IMR-90 (cell line): ENCODE results near the gene SEMA6A. TPM values are rescaled to one million over a fixed set of nuclear protein-coding genes. Genes with fewer than 3 reads are reported as not detected.

Experiments
- ATAC-seq: fragments of 200-7000 bp; cut with Tn5 transposase; 2 replicates; pipeline ENCODE4 v1.9.1; 2020; ENCODE audit warnings: low read depth, mild to moderate bottlenecking, moderate library complexity
- BruUV-seq: library from RNA; stranded (reverse); fragments of 400-500 nt; replicated peaks from 2 replicates; lab custom pipeline; 2021; lab: Mats Ljungman, UMichigan
- CTCF ChIA-PET: fragments of 300-600 bp; formaldehyde crosslinking; extraction: SDS; loops from one replicate; lab custom pipeline; 2021; ENCODE audit warnings: antibody characterized with exemption; lab: Yijun Ruan, JAX
- POLR2A ChIA-PET: fragments of 300-600 bp; sonication (Branson Sonifier 250); formaldehyde crosslinking; loops from one replicate; lab custom pipeline; 2022; ENCODE audit warnings: antibody characterized with exemption; ENCODE audit not compliant: unreplicated experiment; lab: Charles Lee
- DNase-seq: peaks from one replicate; pipeline ENCODE4 v3.0.0; 2013
- H2AFZ ChIP-seq: replicated peaks from 2 replicates; pipeline ENCODE3; 2013; ENCODE audit warnings: low read length, mild to moderate bottlenecking; ENCODE audit not compliant: poor library complexity
- H2AK5ac ChIP-seq: 2 replicates; pipeline ENCODE4 v1.6.1; 2013; ENCODE audit warnings: low read depth, low read length, inconsistent platforms
- H2AK9ac ChIP-seq: replicated peaks from 2 replicates; pipeline ENCODE3; 2013; ENCODE audit warnings: mild to moderate bottlenecking, low read depth, low read length, moderate library complexity; ENCODE audit not compliant: poor library complexity
- H2BK120ac ChIP-seq: 2 replicates; pipeline ENCODE4 v1.6.1; 2013; ENCODE audit warnings: low read depth, low read length, inconsistent platforms
- H2BK15ac ChIP-seq: 3 replicates; pipeline ENCODE4 v1.6.1; 2013; ENCODE audit warnings: low read depth, low read length, inconsistent platforms
- H2BK20ac ChIP-seq: 2 replicates; pipeline ENCODE4 v1.6.1; 2013; ENCODE audit warnings: low read depth, mild to moderate bottlenecking, inconsistent platforms, low read length, moderate library complexity
- H2BK5ac ChIP-seq: 2 replicates; pipeline ENCODE4 v1.6.1; 2013; ENCODE audit warnings: mild to moderate bottlenecking, low read depth, low read length, inconsistent platforms; ENCODE audit not compliant: poor library complexity, severe bottlenecking
- H3K14ac ChIP-seq: replicated peaks from 2 replicates; pipeline ENCODE4 v1.6.1; 2013; ENCODE audit warnings: low read depth, low read length, inconsistent platforms
- H3K18ac ChIP-seq: 2 replicates; pipeline ENCODE4 v1.6.1; 2013; ENCODE audit warnings: low read depth, low read length, control low read depth
- H3K23ac ChIP-seq: 2 replicates; pipeline ENCODE4 v1.6.1; 2013; ENCODE audit warnings: low read depth, low read length, inconsistent platforms
- H3K27ac ChIP-seq: 2 replicates; pipeline ENCODE4 v1.5.1; 2013; ENCODE audit warnings: mild to moderate bottlenecking, control low read depth, low read length; ENCODE audit not compliant: insufficient read depth
- H3K27me3 ChIP-seq: 2 replicates; pipeline ENCODE4 v1.6.1; 2013; ENCODE audit warnings: low read length; ENCODE audit not compliant: control insufficient read depth, insufficient read depth
- H3K36me3 ChIP-seq: 2 replicates; pipeline ENCODE4 v1.6.1; 2013; ENCODE audit warnings: low read length, mixed read lengths; ENCODE audit not compliant: control insufficient read depth, insufficient read depth
- H3K4ac ChIP-seq: 2 replicates; pipeline ENCODE4 v1.6.1; 2013; ENCODE audit warnings: low read depth, low read length, inconsistent platforms
- H3K4me1 ChIP-seq: 2 replicates; pipeline ENCODE4 v1.6.1; 2013; ENCODE audit warnings: low read length, mixed read lengths; ENCODE audit not compliant: control insufficient read depth, insufficient read depth
- H3K4me2 ChIP-seq: 2 replicates; pipeline ENCODE4 v1.6.1; 2013; ENCODE audit warnings: low read depth, mild to moderate bottlenecking, control low read depth, low read length, moderate library complexity
- H3K4me3 ChIP-seq: 2 replicates; pipeline ENCODE4 v1.5.1; 2013; ENCODE audit warnings: low read depth, mild to moderate bottlenecking, control low read depth, low read length, moderate library complexity; ENCODE audit not compliant: insufficient read depth
- H3K56ac ChIP-seq: 2 replicates; pipeline ENCODE4 v1.6.1; 2013; ENCODE audit warnings: low read length, inconsistent platforms; ENCODE audit not compliant: insufficient read depth; ENCODE audit errors: extremely low read depth
- H3K79me1 ChIP-seq, 2 experiments: 2 replicates each; pipeline ENCODE4 v1.6.1; 2013; ENCODE audit warnings: low read length in 2 of 2, inconsistent platforms in 1 of 2, low read depth in 1 of 2
- H3K9ac ChIP-seq: 2 replicates; pipeline ENCODE4 v1.6.1; 2013; ENCODE audit warnings: low read depth, low read length, control low read depth
- H3K9me1 ChIP-seq: 2 replicates; pipeline ENCODE4 v1.6.1; 2013; ENCODE audit warnings: low read length, inconsistent platforms; ENCODE audit not compliant: insufficient read depth
- H3K9me3 ChIP-seq: 2 replicates; pipeline ENCODE4 v1.6.1; 2013; ENCODE audit warnings: low read length; ENCODE audit not compliant: control insufficient read depth, insufficient read depth
- H4K20me1 ChIP-seq: 2 replicates; pipeline ENCODE4 v1.6.1; 2013; ENCODE audit warnings: low read length, inconsistent platforms; ENCODE audit not compliant: insufficient read depth
- H4K5ac ChIP-seq: 2 replicates; pipeline ENCODE4 v1.6.1; 2013; ENCODE audit warnings: mild to moderate bottlenecking, low read depth, low read length, control low read depth
- H4K8ac ChIP-seq, 2 experiments: 2 replicates each; pipeline ENCODE4 v1.6.1; 2013; ENCODE audit warnings: low read depth in 2 of 2, low read length in 2 of 2, control low read depth in 1 of 2, inconsistent platforms in 1 of 2
- H4K91ac ChIP-seq: 2 replicates; pipeline ENCODE4 v1.6.1; 2013; ENCODE audit warnings: low read depth, low read length, inconsistent platforms; ENCODE audit not compliant: insufficient read depth
- BHLHE40 ChIP-seq: fragments of 150-350 bp; IDR thresholded peaks from 2 replicates; pipeline ENCODE4 v1.6.1; 2016; ENCODE audit warnings: mild to moderate bottlenecking, low read depth, low read length
- CEBPB ChIP-seq: IDR thresholded peaks from 2 replicates; pipeline ENCODE4 v1.6.1; 2012; ENCODE audit warnings: low read depth, low read length, improper control_type of control experiment
- CHD1 ChIP-seq: IDR thresholded peaks from 2 replicates; pipeline ENCODE4 v1.6.1; 2012; ENCODE audit warnings: low read depth, low read length, improper control_type of control experiment
- FOS ChIP-seq: fragments of 150-350 bp; IDR thresholded peaks from 2 replicates; pipeline ENCODE4 v1.6.1; 2016; ENCODE audit warnings: low read depth, low read length
- MAFK ChIP-seq: IDR thresholded peaks from 2 replicates; pipeline ENCODE4 v1.6.1; 2012; ENCODE audit warnings: low read depth, low read length, improper control_type of control experiment
- MAZ ChIP-seq: IDR thresholded peaks from 2 replicates; pipeline ENCODE4 v1.6.1; 2012; ENCODE audit warnings: low read depth, mild to moderate bottlenecking, low read length, improper control_type of control experiment, moderate library complexity, borderline replicate concordance
- MXI1 ChIP-seq: IDR thresholded peaks from 2 replicates; pipeline ENCODE4 v1.6.1; 2012; ENCODE audit warnings: low read depth, mild to moderate bottlenecking, low read length, moderate library complexity, borderline replicate concordance
- NFE2L2 ChIP-seq: fragments of 150-350 bp; IDR thresholded peaks from 2 replicates; pipeline ENCODE4 v1.6.1; 2016; ENCODE audit warnings: low read depth, mild to moderate bottlenecking, low read length
- RAD21 ChIP-seq: IDR thresholded peaks from 2 replicates; pipeline ENCODE4 v1.6.1; 2012; ENCODE audit warnings: low read length, improper control_type of control experiment
- RCOR1 ChIP-seq: IDR thresholded peaks from 2 replicates; pipeline ENCODE4 v1.6.1; 2012; ENCODE audit warnings: mild to moderate bottlenecking, low read length, improper control_type of control experiment; ENCODE audit not compliant: insufficient replicate concordance
- RFX5 ChIP-seq: IDR thresholded peaks from 2 replicates; pipeline ENCODE4 v1.8.0; 2012; ENCODE audit warnings: low read depth, mild to moderate bottlenecking, low read length, moderate library complexity
- SMC3 ChIP-seq: fragments of 150-350 bp; IDR thresholded peaks from 2 replicates; pipeline ENCODE4 v1.6.1; 2016; ENCODE audit warnings: low read depth, mild to moderate bottlenecking, antibody characterized with exemption, low read length, moderate library complexity
- WGBS, 2 experiments: methylation state at CpG; one replicate each; pipeline versions ENCODE4 v1.1.5 to v1.1.7; 2013; ENCODE audit warnings: missing lambda C conversion rate in 2 of 2; ENCODE audit not compliant: insufficient read length in 1 of 2; ENCODE audit errors: extremely low coverage in 2 of 2; 5-methylcytosine and 5-hydroxymethylcytosine counted together
- dilution Hi-C: fragments of 300-500 bp; cut with HindIII; formaldehyde crosslinking; loops from one replicate; pipeline ENCODE4 v1.14.3; 2018; ENCODE audit warnings: low sequenced_read_pairs; ENCODE audit not compliant: unreplicated experiment
- in situ Hi-C: fragments of 300-500 bp; cut with MboI; formaldehyde crosslinking; loops from 3 replicates; pipeline ENCODE4 v1.14.3; 2019; ENCODE audit warnings: low sequenced_read_pairs, inconsistent platforms, mixed read lengths
- intact Hi-C: fragments of 100-400 bp; cut with micrococcal nuclease; formaldehyde crosslinking; loops from 2 replicates; pipeline ENCODE4 v1.10.0; 2022
- polyA plus RNA-seq, 3 experiments: library from polyadenylated mRNA; depleted of rRNA; stranded (reverse); fragments of >200 nt; gene quantifications; 2 replicates each; pipeline ENCODE4 v1.2.3, GENCODE V29; 2012; ENCODE audit warnings: low replicate concordance in 1 of 3
- total RNA-seq: library from RNA; depleted of rRNA; stranded (reverse); fragments of >200 nt; gene quantifications from 2 replicates; pipeline ENCODE4 v1.2.3, GENCODE V29; 2012
- TF ChIP-seq, protein P1 (sequence below): fragments of 150-350 bp; IDR thresholded peaks from 2 replicates; pipeline ENCODE4 v1.6.1; 2016; ENCODE audit warnings: low read depth, mild to moderate bottlenecking, low read length, moderate library complexity, borderline replicate concordance
- TF ChIP-seq, protein P2 (sequence below): conservative IDR thresholded peaks from 2 replicates; pipeline ENCODE4 v1.5.1; 2012; ENCODE audit warnings: mild to moderate bottlenecking, low read depth, low read length, improper control_type of control experiment
- TF ChIP-seq, protein P3 (sequence below): fragments of 150-350 bp; IDR thresholded peaks from 2 replicates; pipeline ENCODE4 v1.6.1; 2017; ENCODE audit warnings: mild to moderate bottlenecking, antibody characterized with exemption, low read length, low read depth

Gene SEMA6A
- total and polyA plus RNA-seq, 2 of the 4 experiments (the other 2 are of a cell fraction), result 0.27 to 0.36 TPM

DNA sequence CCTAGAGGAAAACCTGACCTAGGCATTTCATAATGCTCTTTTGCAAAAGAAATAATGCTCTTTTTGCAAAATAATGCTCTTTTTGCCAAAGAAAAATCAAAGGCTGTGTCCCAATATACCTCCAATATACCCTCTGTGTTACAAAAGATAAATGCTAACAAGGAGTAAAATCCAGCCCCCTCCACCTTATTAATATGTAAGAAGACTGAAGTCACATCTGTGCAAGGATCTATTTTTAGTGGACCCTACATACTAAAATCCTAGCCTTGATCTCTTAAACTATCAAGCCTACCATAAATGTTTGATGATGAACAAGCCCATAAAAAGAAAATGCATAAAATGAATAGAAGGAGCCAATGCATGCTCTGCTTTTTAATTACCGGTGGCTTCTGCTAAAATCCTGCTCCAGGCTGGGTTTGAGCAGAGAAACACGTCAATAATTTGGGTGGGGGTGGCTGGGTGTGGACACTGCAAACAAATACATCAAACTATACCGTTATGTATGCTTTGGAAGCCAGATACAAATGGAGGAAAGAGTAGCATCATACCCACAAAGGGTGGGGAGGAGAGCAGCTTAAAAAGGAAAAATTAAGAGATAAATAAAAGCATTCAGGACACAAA is 131.6 kb downstream of the SEMA6A start:
- Histone ChIP-seq H3K9ac (no peak overlapping the region), H3K23ac (no peak overlapping the region), H2AFZ (no peak overlapping the region), H3K36me3 (no peaks in the 10 kb centered on the region), H2BK15ac (no peak overlapping the region), H2BK20ac (no peak overlapping the region), H3K14ac (no peak overlapping the region), H4K5ac (no peak overlapping the region), H3K9me3 (no peaks in the 10 kb centered on the region), H3K18ac (no peak overlapping the region), H3K4ac (no peak overlapping the region), H4K8ac (no peak overlapping the region), H3K4me2 (no peak overlapping the region), H2BK5ac (no peak overlapping the region), H3K4me3 (no peak overlapping the region), H3K79me1 (no peaks in the 10 kb centered on the region), H3K56ac (no peak overlapping the region), H3K27me3 (no peaks in the 10 kb centered on the region; the same call in none of the 2 replicates), H3K27ac (no peak overlapping the region), H2AK5ac (no peak overlapping the region), H4K91ac (no peak overlapping the region), H2BK120ac (no peak overlapping the region), H2AK9ac (no peak overlapping the region), H4K20me1 (no peaks in the 10 kb centered on the region), H3K4me1 (no peaks in the 10 kb centered on the region), H3K9me1 (no peaks in the 10 kb centered on the region)
- BruUV-seq, result no TSS peak
- TF ChIP-seq FOS (no peak), BHLHE40 (no peak), NFE2L2 (no peak), MAFK (no peak), SMC3 (no peak), RFX5 (no peak), RAD21 (no peak), RCOR1 (no peak), CHD1 (no peak), CEBPB (no peak), MAZ (no peak), MXI1 (no peak)
- TF ChIP-seq, protein P1, sequence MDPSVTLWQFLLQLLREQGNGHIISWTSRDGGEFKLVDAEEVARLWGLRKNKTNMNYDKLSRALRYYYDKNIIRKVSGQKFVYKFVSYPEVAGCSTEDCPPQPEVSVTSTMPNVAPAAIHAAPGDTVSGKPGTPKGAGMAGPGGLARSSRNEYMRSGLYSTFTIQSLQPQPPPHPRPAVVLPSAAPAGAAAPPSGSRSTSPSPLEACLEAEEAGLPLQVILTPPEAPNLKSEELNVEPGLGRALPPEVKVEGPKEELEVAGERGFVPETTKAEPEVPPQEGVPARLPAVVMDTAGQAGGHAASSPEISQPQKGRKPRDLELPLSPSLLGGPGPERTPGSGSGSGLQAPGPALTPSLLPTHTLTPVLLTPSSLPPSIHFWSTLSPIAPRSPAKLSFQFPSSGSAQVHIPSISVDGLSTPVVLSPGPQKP, result no peak
- TF ChIP-seq, protein P2, sequence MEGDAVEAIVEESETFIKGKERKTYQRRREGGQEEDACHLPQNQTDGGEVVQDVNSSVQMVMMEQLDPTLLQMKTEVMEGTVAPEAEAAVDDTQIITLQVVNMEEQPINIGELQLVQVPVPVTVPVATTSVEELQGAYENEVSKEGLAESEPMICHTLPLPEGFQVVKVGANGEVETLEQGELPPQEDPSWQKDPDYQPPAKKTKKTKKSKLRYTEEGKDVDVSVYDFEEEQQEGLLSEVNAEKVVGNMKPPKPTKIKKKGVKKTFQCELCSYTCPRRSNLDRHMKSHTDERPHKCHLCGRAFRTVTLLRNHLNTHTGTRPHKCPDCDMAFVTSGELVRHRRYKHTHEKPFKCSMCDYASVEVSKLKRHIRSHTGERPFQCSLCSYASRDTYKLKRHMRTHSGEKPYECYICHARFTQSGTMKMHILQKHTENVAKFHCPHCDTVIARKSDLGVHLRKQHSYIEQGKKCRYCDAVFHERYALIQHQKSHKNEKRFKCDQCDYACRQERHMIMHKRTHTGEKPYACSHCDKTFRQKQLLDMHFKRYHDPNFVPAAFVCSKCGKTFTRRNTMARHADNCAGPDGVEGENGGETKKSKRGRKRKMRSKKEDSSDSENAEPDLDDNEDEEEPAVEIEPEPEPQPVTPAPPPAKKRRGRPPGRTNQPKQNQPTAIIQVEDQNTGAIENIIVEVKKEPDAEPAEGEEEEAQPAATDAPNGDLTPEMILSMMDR, result no peak
- TF ChIP-seq, protein P3, sequence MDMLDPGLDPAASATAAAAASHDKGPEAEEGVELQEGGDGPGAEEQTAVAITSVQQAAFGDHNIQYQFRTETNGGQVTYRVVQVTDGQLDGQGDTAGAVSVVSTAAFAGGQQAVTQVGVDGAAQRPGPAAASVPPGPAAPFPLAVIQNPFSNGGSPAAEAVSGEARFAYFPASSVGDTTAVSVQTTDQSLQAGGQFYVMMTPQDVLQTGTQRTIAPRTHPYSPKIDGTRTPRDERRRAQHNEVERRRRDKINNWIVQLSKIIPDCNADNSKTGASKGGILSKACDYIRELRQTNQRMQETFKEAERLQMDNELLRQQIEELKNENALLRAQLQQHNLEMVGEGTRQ, result no peak
- CTCF ChIA-PET, result no interaction called here
- no peak for ATAC-seq
- no CpG with 5 or more reads among the region's 3 CpGs for WGBS, 2 experiments
- no peak for DNase-seq
- intact Hi-C loops, result no loop called here
- dilution Hi-C loops, result no loop called here
- in situ Hi-C loops, result no loop called here
- POLR2A ChIA-PET, result interaction anchor here (0.6 kb wide), 1 partner anchor 1356 kb away, joined by 4 read pairs; no protein-coding TSS in a partner anchor
